Activated CD4-positive, alpha-beta T cell treated with anti-CD3 and anti-CD28 coated beads, Interleukin-2, Interleukin-6, amounts not matched to agents 100 ng/mL and 50 ng/mL, durations not matched to agents 16 hours and 8 hours (primary cell): Measurements from ENCODE around the gene SDF2L1.
"Not testable (repeated sequence)": the region's sequence is repeated elsewhere in the genome, so short reads cannot be mapped to it uniquely, and the experiment has no call there.

ENCODE experiments used
- DNase-seq: peaks from one replicate; pipeline ENCODE4 v3.0.0-alpha.2; 2020

Gene SDF2L1

DNA sequence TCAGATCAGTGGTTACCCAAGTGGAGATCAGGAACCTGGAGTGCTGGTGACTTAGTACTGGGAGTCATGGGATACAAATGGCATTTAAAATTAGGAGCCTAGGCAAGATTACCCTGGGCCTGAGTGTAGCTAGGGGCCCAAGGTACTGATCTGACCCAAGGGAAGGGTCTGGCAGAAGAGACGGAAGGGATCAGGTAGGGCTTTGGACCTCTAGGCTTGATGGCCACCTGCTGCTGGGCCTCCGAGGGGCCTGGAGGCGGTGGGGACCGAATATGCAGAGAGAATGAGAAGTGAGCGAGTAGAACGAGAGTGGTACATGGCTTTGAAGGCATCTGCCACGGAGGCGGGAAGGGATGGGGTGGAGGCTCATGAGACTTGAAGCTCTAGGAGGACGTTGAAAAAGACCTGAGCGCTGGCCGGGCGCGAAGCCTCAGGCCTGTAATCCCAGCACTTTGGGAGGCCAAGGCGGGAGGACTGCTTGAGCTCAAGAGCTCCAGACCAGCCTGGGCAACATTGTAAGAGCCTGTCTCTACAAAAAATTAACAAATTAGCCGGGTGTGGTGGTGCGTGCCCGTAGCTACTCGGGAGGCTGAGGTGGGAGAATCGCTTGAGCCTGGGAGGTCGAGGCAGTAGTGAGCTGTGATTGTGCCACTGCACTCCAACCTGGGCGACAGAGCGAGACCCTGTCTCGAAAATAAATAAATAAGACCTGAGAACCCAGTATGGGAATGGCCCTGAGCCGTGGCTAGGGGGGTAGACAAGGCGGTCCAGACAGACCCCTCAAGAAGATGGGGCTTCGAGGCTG is 23.1 kb downstream of the SDF2L1 start:
- no peak for DNase-seq

DNA sequence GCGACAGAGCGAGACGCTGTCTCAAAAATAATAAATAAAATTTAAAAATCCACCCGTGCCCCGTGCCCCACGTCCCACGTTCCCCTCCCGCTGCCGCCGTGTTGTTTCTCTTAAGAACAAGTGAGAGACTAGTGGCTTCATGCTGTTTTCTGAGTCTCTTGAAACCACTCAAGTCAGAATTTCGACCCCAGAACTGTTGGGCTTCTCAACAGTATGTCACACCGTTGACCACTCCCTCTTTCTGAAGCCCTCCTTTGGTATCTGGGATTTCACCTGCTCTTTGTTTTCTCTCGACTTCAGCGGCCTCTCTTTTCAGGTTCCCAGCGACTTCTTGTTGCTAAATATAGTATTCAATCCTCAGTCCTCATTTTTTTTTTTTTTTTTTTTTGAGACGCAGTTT is 24.7 kb downstream of the SDF2L1 start:
- no peak for DNase-seq

DNA sequence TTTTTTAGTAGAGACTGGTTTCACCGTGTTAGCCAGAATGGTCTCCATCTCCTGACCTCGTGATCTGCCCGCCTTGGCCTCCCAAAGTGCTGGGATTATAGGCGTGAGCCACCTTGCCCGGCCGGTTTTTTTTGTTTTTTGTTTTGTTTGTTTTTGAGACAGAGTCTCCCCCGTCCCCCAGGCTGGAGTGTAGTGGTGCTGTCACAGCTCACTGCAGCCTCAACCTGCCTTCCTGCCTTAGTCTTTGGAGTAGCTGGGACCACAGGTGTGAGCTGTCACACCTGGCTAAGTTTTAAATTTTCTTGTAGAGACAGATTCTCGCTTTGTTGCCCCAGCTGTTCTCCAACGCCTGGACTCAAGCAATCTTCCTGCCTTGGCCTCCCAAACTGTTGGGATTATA is 26.9 kb downstream of the SDF2L1 start:
- DNase-seq = no peak

DNA sequence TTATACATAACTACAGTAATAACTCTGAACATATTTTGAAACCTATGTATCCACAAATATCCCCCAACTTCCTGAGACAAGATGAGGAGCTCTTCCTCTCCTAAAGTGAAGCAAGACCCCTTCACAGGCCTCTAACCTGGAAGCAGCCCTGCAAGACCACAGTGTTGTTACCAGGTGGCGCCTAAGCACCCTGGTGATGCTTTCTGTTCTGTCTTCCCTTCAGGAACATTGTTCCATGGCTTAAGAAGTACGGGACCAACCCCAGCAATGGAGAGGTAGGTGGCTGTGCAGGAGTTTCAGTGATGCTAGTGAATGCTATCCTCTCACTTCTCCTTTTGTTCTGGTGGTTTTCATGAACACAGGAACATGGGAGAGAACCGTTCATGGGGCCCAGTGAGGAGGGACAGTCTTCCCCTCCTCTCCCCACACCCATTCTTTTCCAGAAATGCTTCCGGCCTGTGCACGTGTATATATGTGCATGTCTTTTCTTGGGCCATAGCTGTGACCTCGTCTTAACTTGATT is 30.1 kb downstream of the SDF2L1 start:
- DNase-seq = no peak

DNA sequence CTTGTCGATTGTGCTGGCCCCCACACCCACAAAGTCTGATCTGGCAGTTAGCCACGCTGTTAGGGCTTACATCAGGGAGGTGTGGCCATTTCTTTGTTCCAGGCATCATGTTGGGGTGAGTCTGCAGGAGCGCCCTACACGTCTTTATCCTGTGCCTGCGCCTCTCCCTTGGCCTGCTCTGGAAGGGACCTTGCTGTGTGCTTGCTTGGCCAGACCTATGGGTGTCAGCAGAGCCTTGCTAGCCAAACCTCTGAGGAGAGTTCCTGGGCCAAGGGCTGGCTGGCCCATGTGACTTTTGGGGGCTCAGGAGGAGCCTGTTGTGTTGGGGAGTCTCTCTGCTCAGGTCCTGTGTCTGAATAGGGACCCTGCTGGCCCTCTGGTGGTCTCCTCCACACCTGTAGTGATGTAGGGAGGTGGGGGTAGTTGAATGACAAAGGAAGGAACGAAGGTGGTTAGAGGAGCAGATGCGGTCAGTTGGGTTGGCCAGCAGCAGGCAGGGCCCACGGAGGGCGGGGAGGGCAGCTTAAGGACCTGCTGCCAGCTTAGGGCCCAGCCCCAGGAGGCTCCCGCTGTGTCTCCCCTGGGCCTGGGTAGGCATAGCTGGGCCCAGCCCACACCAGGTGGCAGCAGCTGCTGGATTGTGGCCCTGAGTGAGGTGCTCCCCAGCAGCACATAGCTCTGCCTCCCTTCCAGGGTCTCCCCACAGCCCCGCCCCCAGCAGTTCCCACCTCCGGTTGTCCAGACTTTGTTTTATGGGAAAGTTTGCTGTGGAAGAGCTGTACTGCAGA is 31.6 kb downstream of the SDF2L1 start:
- no peak for DNase-seq

DNA sequence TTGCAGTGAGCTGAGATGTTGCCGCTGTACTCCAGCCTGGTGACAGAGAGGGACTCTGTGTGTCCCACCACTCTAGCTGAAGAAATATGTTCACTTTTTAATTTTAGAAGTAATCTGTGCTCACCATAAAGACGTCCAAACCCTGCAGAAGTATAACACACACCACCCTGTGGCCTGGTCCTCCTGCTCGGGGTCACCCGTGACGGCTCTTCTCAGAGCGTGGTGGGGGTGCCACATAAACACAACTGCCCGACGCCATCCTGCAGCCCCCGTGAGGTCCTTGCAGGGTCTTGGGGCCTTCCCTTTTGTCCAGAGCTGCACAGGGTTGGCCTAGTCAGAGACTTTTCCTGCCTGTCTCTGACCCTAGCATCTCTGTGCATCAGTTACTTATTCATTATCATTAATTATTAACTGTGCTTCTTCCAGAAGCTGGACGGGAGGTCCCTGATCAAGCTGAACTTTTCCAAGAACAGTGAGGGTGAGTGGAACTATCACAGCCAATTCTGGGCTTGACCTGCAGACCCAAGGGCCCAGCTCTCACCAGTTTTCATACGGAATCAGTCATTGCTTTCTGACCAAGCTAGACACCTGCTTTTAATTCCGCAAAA is 32.6 kb downstream of the SDF2L1 start:
- no peak for DNase-seq

DNA sequence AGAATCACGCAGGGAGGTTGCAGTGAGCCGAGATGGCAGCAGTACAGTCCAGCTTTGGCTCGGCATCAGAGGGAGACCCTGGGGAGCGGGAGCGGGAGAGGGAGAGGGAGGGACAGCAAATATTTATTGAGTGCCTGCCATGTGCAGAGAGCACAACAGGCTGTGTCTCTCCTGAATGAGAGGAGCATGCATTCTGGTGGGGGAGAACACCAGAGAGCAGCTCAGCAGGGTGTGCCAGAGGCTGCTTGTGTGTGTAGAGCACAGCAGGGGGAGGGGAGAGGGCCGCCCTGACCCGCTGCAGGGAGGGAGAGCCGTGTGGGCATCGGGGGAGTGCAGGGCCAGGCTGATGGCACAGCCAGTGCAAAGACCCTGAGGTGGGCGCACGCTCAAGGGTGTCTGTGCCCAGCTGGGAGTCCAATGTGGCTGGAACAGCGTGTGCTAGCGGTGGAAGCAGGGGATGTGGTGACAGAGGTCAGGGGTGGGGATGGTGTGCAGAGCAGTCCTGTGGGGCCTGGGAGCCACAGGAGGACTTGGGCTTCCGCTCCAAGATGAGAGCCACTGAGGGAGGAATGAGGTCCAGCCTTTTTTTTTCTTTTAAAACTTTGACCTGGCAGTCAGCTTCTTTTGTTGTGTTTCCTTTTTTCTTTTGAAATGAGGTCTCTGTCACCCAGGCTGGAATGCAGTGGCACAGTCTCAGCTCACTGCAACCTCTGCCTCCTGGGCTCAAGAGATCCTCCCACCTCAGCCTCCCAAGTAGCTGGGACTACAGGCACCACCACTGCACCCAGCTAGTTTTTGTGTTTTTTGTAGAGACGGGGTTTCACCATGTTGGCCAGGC is 35.7 kb downstream of the SDF2L1 start:
- no peak for DNase-seq

DNA sequence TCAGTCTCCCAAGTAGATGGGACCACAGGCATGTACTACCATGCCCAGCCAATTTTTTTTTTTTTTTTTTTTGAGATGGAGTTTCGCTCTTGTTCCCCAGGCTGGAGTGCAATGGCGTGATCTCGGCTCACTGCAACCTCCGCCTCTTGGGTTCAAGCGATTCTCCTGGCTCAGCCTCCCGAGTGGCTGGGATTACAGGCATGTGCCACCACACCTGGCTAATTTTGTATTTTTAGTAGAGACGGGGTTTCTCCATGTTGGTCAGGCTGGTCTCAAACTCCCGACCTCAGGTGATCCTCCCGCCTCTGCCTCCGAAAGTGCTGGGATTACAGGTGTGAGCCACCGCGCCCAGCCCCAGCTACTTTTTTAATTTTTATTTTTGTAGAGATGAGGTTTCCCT is 36.7 kb downstream of the SDF2L1 start:
- not testable (repeated sequence) for DNase-seq

DNA sequence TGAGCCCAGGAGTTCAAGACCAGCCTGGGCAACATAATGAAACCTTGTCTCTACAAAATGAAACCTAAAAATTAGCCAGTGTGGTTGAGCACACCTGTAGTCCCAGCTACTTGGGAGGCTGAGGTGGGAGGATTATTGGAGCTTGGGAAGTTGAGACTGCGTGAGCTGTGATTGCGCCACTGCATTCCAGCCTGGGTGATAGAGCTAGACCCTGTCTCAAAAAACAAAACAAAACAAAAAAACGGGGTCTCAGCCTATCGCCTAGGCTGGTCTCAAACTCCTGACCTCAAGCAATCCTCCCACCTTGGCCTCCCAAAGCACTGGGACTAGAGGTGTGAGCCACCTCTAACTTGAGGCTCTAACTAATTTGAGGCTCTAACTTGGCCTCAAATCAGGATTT is 37.3 kb downstream of the SDF2L1 start:
- no peak for DNase-seq

DNA sequence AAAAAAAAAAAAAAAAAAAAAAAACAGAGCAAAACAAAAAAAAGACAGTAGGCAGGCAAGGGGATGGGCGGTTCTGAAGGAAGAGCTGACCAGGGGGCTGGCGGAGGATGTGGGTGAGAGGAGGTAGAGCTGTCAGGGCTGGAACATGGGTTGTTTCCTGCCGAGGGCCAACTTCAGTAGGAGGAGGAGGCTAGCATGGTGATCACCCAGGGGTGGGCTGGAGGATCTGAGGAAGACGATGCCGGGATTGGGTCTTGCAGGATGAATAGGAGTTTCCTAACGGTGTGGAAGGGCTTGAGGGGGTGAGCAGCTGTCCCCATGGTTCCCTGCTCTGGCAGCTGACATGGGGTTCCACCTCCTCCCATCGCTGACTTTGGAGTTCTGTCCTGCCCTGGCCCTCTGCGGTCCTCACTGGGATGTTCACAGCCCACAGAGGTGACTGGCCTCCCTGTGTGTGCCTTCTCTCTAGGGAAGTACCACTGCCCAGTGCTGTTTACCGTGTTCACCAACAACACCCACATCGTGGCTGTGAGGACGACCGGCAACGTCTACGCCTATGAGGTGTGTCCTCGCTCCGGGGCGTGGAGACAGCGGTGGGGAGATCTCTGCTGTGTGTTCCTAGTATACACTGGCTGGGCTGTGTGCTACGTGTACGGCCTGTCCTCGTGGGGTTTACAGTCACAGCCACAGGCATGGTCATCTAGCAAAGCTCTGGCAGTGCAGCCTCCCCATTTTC is 38.9 kb downstream of the SDF2L1 start:
- no peak for DNase-seq

DNA sequence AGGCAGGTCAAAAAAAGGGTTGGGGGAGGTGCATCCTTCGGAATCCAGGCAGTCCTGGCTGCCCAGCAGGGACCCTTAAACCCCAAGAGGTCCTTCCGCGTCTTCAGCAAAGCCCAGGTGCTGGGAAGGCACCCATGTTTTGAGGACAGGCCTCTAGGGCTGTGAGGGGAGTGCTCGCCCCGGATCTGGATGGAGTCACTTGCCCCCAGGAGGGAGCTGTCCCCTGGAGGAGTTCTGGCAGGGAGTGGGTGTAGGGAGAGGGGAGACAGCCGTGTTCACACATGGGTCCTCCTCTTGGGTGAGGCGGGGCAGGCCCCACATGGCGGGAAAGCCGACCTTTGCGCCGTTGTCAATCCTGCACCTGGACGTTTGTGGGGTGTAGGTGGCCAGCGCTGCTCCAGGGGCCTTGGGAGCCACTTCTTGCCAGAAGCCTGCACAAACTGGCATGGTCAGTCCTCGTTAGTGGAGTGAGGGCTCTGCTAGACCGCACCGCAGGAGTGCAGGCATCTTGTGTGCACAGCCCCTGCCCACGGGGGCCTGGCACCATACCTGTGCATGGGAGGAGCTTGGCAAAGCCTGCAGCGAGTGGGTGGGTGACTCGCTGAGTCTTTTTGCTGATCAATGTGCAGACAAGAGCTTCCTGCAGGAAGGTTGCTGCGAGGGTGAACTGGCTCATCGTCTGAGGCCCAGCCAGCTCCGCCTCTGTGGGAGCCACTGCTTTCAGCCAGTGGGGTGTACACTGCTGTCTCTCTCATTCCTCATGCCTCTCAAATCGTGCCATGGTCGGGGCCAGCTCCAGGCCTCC is 39.7 kb downstream of the SDF2L1 start:
- no peak for DNase-seq

DNA sequence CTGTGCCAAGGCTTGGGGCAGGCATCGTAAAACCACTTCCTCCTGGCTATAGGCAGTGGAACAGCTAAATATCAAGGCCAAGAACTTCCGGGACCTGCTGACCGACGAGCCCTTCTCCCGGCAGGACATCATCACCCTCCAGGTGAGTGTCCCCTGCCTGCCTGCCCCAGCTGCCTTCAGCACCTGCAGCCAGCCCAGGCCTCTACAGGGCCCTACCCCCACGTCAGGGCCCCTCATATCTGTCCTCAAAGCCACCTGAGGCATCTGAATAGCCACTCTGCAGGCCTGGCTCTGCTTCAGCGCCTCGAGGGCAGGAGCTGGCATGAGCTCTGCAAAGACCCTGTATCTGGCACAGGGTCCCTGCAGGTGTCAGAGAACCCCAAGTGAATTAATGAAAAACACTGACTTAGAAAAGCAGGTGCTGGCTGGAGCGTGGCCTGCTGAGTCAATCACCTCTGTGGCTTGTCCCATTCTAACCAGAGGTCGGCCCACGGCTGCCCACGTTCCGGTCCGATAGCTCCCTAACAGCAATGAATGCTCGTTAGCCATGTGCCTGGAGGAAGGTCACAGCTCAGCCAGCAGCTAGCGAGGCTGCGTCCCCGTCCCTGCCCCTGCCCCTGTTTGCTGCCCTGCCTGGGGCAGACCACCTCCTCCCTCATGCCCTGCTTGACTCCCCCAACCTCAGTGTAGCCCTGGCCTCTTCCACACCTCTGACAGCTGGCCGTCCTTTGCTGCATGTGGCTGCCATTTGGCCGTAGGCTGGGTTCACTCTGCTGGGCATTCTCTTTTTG is 40.5 kb downstream of the SDF2L1 start:
- DNase-seq = no peak

DNA sequence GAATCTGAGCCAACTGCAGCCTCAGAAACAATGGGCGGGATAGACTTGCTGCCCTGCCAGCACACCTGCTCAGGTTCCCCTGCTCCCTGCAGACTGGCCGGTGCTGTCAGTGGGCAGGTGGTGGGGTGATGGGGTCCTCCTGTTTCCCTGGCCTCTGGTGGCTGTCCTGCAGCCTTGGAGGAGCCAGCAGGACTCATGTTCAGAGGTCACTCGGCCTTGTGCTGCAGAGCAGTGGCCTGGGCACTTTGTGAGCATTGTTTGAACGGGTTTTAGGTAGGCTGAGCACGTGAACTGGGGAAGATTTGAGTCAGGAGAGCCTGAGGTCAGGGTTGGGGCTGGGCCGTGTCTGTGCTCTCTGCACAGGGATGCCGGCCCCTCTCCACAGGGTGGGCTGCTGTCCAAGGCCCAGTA is 41.3 kb downstream of the SDF2L1 start:
- no peak for DNase-seq

DNA sequence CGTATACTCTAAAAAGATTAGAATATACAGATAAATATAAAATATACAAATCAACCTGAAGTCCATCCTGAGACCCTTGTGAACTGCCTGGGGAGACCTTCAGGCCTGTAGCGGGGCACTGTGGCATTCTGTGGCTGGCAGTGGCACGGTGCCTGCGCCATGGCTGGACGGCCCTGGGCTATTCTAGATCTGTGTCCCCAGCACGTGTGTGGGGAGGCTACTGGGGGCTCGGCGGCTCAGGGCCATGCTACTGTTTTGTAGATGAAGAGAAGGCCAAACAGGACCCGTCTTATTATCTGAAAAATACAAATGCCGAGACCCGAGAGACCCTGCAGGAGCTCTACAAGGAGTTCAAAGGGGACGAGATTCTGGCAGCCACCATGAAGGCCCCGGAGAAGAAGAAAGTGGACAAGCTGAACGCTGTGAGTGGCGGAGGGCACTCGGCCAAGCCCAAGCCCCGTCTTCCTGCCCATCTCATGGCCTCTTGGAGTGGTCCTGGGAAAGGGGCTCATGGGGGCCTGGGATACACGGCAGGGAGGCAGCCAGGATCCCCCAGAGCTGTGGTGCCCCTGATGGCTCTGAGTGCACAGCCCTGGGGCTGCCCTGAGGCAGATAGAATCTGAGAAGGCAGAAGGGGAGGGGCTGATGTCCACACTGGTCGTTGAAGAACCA is 42.5 kb downstream of the SDF2L1 start:
- DNase-seq = no peak

DNA sequence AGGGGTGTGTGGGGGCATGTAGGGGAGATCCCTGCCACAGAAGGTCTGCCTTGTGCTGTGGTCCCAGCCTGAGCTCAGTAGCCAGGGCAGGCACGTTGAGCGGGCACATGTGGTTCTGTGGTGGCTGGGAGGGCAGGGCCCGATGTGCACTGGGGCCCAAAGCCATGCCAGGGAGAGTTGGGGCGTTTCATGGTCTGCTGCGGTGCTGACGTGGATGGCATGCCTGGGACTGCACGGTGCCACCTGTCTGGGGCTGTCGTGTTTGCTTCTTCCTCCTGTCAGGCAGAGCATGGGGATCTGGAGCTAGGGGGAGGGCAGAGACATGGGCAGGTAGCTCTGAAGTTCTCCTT is 43.0 kb downstream of the SDF2L1 start:
- DNase-seq = no peak

DNA sequence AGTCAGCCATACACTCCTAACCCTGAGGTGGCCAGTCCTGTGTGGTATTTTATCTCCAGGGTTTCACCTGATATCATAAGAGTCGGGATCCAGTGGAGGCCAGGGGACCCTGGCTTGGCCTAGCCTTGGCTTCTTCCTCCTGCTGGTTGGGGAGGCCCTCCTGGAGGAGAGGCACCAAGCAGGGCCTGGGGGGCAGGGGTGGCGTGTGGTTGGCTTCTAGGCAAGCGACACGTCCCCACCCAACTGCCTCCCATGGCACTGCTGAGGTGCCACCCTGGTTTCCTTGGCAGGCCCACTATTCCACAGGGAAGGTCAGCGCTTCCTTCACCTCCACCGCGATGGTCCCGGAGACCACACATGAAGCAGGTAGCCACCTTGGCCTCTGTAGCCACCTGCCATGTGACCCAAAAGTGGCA is 44.1 kb downstream of the SDF2L1 start:
- DNase-seq = no peak

DNA sequence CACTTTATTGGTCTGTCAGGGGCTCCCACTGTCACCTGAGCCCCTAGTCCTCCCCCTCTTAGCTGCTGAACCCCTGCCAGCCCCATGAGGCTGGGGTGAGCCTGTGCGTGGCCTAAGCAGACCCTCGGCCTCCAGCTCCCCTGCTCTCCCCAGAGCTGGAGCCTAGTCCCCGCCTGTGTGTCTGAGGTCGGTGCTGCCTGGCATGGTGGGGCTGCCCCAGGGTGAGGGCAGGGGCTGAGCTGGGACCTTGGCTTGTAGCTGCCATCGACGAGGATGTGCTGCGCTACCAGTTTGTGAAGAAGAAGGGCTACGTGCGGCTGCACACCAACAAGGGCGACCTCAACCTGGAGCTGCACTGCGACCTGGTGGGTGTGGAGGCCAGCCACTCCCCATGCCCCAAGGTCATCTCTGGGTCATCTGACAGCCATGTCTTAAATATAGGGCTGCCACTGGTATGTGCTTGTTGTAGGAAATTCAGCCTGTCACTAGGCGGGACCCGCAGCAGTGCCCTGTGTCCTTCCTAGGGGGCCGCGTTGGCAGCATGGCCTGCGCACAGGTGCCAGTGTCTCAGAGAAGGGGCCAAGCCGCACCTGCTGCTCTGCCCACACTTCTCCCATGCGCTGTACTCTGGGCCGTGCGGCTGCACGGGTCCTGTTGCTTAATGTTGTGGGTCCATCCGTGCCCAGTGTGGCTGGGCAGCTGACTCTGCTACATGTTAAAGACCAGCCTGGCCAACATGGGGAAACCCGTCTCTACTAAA is 44.7 kb downstream of the SDF2L1 start:
- no peak for DNase-seq

DNA sequence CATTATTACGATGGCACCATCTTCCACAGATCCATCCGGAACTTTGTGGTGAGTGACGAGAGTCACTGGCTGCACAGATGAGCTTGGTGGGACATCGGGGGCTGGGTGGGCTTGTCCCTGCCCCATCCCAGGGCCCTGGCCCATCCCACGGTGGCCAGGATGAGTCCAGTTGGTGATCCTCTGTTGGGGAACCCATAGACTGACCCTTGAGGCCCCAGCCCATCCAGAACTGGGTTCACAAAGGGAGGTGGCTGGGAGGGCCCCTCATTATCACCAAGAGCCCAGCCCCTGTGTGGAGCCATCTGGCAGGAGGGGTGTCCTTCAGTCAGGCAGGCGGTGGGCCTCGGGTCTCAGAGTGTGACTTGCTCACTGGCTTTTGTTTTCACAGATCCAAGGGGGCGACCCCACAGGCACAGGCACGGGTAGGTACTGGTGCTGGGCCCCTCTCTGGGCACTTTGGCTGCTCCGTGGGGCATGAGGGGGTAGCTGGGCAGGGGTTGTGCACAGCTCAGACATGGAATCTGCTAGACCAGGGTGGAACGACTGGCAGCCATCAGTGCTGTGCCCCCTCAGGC is 45.7 kb downstream of the SDF2L1 start:
- DNase-seq = no peak

DNA sequence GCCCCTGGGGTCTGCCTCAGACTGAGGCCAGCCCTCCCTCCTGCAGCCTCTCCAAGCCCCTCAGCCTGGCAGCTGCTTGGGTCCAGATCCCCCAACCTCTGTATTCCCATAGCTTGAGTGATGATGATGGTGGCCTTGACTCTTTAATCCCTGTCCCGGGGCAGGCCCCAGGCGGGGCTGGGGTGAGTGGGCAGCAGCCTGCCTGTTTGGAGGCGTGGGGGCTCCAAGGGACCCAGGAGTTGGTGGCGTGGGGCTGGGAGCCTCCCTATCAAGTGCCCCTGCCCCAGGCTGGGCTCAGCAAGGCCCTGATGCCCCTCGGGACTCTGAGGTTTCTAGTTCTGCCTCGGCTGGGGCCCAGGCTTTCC is 46.2 kb downstream of the SDF2L1 start:
- no peak for DNase-seq
